CD4-positive, alpha-beta T cell treated with Interleukin-6 for 4 hours (primary cell): ENCODE measurements around the gene FBXO4.

Experiments used
- DNase-seq: peaks from one replicate; pipeline ENCODE4 v3.0.0-alpha.2; 2020; ENCODE audit warnings: mixed read lengths

FBXO4 gene

GRCh38 chr5:41985945-41986695 is 61.0 kb downstream of the FBXO4 start:
- no peak for DNase-seq
